ENCODE measurements around the gene CDHR3.

DNA sequence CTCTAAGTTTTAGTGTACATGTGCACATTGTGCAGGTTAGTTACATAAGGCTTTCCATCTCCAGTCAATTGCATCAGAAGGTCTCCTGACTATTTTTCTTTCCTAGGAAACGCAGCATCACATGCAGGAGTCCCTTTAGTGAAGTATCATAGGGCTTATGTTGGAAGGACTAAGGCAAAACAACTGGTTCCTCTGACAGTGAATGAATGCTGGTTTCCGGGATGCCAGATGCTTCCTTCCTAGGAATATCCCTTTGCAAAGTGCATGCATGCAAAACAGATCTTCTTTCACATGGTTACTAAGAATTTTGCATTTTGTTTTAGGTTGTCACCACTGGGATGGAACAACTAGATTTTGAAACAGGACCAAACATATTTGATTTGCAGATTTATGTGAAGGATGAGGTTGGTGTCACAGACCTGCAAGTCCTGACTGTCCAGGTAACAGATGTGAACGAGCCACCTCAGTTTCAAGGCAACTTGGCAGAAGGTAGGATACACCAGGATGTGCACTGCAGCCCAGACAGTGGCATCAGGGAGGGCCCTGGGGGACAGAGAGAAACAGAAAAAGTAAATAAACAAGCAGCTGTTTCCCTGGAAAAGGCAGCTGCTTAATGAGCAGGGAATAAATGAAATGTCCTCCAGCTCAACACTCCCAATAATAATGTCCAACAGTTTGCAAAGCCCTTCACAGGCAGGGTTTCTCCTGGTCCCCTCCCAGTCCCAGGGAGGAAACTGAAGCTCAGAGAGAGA, 17.8 kb downstream of the CDHR3 start:
- TF ChIP-seq POU2F2 (IDR thresholded peaks at IDR 0.05; ENCODE audit: borderline replicate concordance, low read depth, low read length) (no peak), ZNF24 (IDR thresholded peaks at IDR 0.05) (no peak), POLR2A (IDR thresholded peaks at IDR 0.05; ENCODE audit: low read depth, low read length) (no peak), POLR2AphosphoS2 (IDR thresholded peaks at IDR 0.05; ENCODE audit: low read depth, low read length) (no peak), CEBPB (IDR thresholded peaks at IDR 0.05; ENCODE audit: borderline replicate concordance in 1 of 2, low read depth in 2 of 2, low read length in 2 of 2) (no peak), YY1 (IDR thresholded peaks at IDR 0.05; ENCODE audit: low read depth, low read length) (no peak), EZH2 (IDR thresholded peaks at IDR 0.05; ENCODE audit: borderline replicate concordance, control insufficient read depth, low read depth, low read length) (no peak), STAT1 (conservative IDR thresholded peaks at IDR 0.05) (no peak), DPF2 (IDR thresholded peaks at IDR 0.05) (no peak), SP1 (IDR thresholded peaks at IDR 0.05; ENCODE audit: low read depth, low read length) (no peak)
- TF ChIP-seq, protein P1, sequence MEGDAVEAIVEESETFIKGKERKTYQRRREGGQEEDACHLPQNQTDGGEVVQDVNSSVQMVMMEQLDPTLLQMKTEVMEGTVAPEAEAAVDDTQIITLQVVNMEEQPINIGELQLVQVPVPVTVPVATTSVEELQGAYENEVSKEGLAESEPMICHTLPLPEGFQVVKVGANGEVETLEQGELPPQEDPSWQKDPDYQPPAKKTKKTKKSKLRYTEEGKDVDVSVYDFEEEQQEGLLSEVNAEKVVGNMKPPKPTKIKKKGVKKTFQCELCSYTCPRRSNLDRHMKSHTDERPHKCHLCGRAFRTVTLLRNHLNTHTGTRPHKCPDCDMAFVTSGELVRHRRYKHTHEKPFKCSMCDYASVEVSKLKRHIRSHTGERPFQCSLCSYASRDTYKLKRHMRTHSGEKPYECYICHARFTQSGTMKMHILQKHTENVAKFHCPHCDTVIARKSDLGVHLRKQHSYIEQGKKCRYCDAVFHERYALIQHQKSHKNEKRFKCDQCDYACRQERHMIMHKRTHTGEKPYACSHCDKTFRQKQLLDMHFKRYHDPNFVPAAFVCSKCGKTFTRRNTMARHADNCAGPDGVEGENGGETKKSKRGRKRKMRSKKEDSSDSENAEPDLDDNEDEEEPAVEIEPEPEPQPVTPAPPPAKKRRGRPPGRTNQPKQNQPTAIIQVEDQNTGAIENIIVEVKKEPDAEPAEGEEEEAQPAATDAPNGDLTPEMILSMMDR (IDR thresholded peaks at IDR 0.05 in 2 of 3, conservative IDR thresholded peaks at IDR 0.05 in 1 of 3; ENCODE audit: control insufficient read depth in 2 of 3, extremely low read depth in 1 of 3, insufficient read depth in 1 of 3, low read depth in 3 of 3, low read length in 3 of 3), result no peak
- TF ChIP-seq, protein P2, sequence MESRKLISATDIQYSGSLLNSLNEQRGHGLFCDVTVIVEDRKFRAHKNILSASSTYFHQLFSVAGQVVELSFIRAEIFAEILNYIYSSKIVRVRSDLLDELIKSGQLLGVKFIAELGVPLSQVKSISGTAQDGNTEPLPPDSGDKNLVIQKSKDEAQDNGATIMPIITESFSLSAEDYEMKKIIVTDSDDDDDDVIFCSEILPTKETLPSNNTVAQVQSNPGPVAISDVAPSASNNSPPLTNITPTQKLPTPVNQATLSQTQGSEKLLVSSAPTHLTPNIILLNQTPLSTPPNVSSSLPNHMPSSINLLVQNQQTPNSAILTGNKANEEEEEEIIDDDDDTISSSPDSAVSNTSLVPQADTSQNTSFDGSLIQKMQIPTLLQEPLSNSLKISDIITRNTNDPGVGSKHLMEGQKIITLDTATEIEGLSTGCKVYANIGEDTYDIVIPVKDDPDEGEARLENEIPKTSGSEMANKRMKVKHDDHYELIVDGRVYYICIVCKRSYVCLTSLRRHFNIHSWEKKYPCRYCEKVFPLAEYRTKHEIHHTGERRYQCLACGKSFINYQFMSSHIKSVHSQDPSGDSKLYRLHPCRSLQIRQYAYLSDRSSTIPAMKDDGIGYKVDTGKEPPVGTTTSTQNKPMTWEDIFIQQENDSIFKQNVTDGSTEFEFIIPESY (IDR thresholded peaks at IDR 0.05), result no peak
- TF ChIP-seq, protein P3, sequence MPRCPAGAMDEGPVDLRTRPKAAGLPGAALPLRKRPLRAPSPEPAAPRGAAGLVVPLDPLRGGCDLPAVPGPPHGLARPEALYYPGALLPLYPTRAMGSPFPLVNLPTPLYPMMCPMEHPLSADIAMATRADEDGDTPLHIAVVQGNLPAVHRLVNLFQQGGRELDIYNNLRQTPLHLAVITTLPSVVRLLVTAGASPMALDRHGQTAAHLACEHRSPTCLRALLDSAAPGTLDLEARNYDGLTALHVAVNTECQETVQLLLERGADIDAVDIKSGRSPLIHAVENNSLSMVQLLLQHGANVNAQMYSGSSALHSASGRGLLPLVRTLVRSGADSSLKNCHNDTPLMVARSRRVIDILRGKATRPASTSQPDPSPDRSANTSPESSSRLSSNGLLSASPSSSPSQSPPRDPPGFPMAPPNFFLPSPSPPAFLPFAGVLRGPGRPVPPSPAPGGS (IDR thresholded peaks at IDR 0.05; ENCODE audit: borderline replicate concordance, insufficient read depth, low read depth, low read length, poor library complexity, severe bottlenecking), result no peak

All from GM12878 (cell line).